ENCODE results near the gene FXYD3. TPM values are rescaled to one million over a fixed set of nuclear protein-coding genes. Genes with fewer than 3 reads are reported as not detected.

The FXYD3 gene
- total RNA-seq, 2 experiments from 2014 or later = 0.35 to 0.88 TPM

- Histone ChIP-seq H3K4me1 (ENCODE audit: insufficient read depth, low read length, poor library complexity, severe bottlenecking) (no peaks in the 10 kb centered on the region), H3K36me3 (ENCODE audit: insufficient read depth, low read length) (no peaks in the 10 kb centered on the region), H3K27ac (ENCODE audit: low read depth, low read length, poor library complexity, severe bottlenecking) (no peak overlapping the region), H3K79me2 (ENCODE audit: insufficient read depth, low read depth, low read length) (no peaks in the 10 kb centered on the region), H3K4me3 (ENCODE audit: low read depth, low read length, poor library complexity, severe bottlenecking) (no peak overlapping the region), H2AFZ (ENCODE audit: low read length) (no peak overlapping the region), H3K9me2 (ENCODE audit: insufficient read depth, low read length) (no peaks in the 10 kb centered on the region), H3K4me2 (ENCODE audit: low read length) (no peak overlapping the region), H3K9me3 (ENCODE audit: low read length) (no peaks in the 10 kb centered on the region), H4K20me1 (ENCODE audit: insufficient read depth, low read length) (no peaks in the 10 kb centered on the region)
- CTCF ChIA-PET (ENCODE audit: unreplicated experiment) = no interaction called here
- no peak for DNase-seq (ENCODE audit: low spot score)
- BruUV-seq (replicated peaks) = no TSS peak
- TF ChIP-seq CTCF (conservative IDR thresholded peaks at IDR 0.05; ENCODE audit: low read length) (no peak), EZH2phosphoT487 (IDR thresholded peaks at IDR 0.05; ENCODE audit: borderline replicate concordance, low read depth, low read length) (no peak)
- intact Hi-C loops (cut with micrococcal nuclease; ENCODE audit: unreplicated experiment) = no loop called here
- POLR2A ChIA-PET = no interaction called here
Measured at GRCh38 chr19:35108730-35109129, 6.9 kb upstream of the FXYD3 start.

GRCh38 chr19:35109395-35110112 lies 6.1 kb upstream of the FXYD3 start:
- intact Hi-C loops (cut with micrococcal nuclease; ENCODE audit: unreplicated experiment) = no loop called here
- Histone ChIP-seq H3K79me2 (ENCODE audit: insufficient read depth, low read depth, low read length) (no peaks in the 10 kb centered on the region), H3K9me3 (ENCODE audit: low read length) (no peaks in the 10 kb centered on the region), H3K9me2 (ENCODE audit: insufficient read depth, low read length) (no peaks in the 10 kb centered on the region), H4K20me1 (ENCODE audit: insufficient read depth, low read length) (no peaks in the 10 kb centered on the region), H2AFZ (ENCODE audit: low read length) (no peak overlapping the region), H3K4me3 (ENCODE audit: low read depth, low read length, poor library complexity, severe bottlenecking) (no peak overlapping the region), H3K27ac (ENCODE audit: low read depth, low read length, poor library complexity, severe bottlenecking) (no peak overlapping the region), H3K4me1 (ENCODE audit: insufficient read depth, low read length, poor library complexity, severe bottlenecking) (no peaks in the 10 kb centered on the region), H3K4me2 (ENCODE audit: low read length) (no peak overlapping the region), H3K36me3 (ENCODE audit: insufficient read depth, low read length) (no peaks in the 10 kb centered on the region)
- ChIA-PET POLR2A (no interaction called here), CTCF (ENCODE audit: unreplicated experiment) (no interaction called here)
- no TSS peak for BruUV-seq (replicated peaks)
- DNase-seq (ENCODE audit: low spot score) = no peak
- no peak for TF ChIP-seq EZH2phosphoT487 (IDR thresholded peaks at IDR 0.05; ENCODE audit: borderline replicate concordance, low read depth, low read length)
- TF ChIP-seq CTCF (conservative IDR thresholded peaks at IDR 0.05; ENCODE audit: low read length) = no peak

- Histone ChIP-seq H3K9me2 (ENCODE audit: insufficient read depth, low read length) (no peaks in the 10 kb centered on the region), H2AFZ (ENCODE audit: low read length) (no peak overlapping the region)
- CTCF ChIA-PET (ENCODE audit: unreplicated experiment) = interaction anchor here (0.6 kb wide), 1 partner anchor 1281 kb away, joined by 4 read pairs; no protein-coding TSS in a partner anchor
Measured at GRCh38 chr19:35110974-35111373, 4.6 kb upstream of the FXYD3 start.

More at GRCh38 chr19:35110974-35111373, 4.6 kb upstream of the FXYD3 start:
- no peak for TF ChIP-seq EZH2phosphoT487 (IDR thresholded peaks at IDR 0.05; ENCODE audit: borderline replicate concordance, low read depth, low read length)
- H3K4me1 ChIP-seq (ENCODE audit: insufficient read depth, low read length, poor library complexity, severe bottlenecking) = no peaks in the 10 kb centered on the region
- POLR2A ChIA-PET = no interaction called here
- H4K20me1 ChIP-seq (ENCODE audit: insufficient read depth, low read length) = no peaks in the 10 kb centered on the region
- H3K4me2 ChIP-seq (ENCODE audit: low read length) = no peak overlapping the region
- intact Hi-C loops (cut with micrococcal nuclease; ENCODE audit: unreplicated experiment) = no loop called here
- H3K9me3 ChIP-seq (ENCODE audit: low read length) = no peaks in the 10 kb centered on the region
- H3K36me3 ChIP-seq (ENCODE audit: insufficient read depth, low read length) = no peaks in the 10 kb centered on the region
- H3K4me3 ChIP-seq (ENCODE audit: low read depth, low read length, poor library complexity, severe bottlenecking) = no peak overlapping the region
- H3K27ac ChIP-seq (ENCODE audit: low read depth, low read length, poor library complexity, severe bottlenecking) = no peak overlapping the region
- H3K79me2 ChIP-seq (ENCODE audit: insufficient read depth, low read depth, low read length) = no peaks in the 10 kb centered on the region
- no TSS peak for BruUV-seq (replicated peaks)
- no peak for DNase-seq (ENCODE audit: low spot score)

Measured in OCI-LY7 (cell line).